Forelimb muscle (tissue), 1 donor: ENCODE data around the gene LPP. TPM values are rescaled to one million over a fixed set of nuclear protein-coding genes. Genes with fewer than 3 reads are reported as not detected.
"Not testable (repeated sequence)": the region's sequence is repeated elsewhere in the genome, so short reads cannot be mapped to it uniquely, and the experiment has no call there.

Experiments used
- DNase-seq: peaks from one replicate; pipeline ENCODE4 v3.0.0-alpha.2; 2013; ENCODE audit warnings: low read depth
- polyA plus RNA-seq: library from polyadenylated mRNA; unstranded; fragments of 120-200 nt; gene quantifications from one replicate; pipeline ENCODE4 v1.2.1, GENCODE V29; 2013; ENCODE audit not compliant: insufficient read length

Gene LPP
- polyA plus RNA-seq, 1 donor: 12.4 TPM

DNA sequence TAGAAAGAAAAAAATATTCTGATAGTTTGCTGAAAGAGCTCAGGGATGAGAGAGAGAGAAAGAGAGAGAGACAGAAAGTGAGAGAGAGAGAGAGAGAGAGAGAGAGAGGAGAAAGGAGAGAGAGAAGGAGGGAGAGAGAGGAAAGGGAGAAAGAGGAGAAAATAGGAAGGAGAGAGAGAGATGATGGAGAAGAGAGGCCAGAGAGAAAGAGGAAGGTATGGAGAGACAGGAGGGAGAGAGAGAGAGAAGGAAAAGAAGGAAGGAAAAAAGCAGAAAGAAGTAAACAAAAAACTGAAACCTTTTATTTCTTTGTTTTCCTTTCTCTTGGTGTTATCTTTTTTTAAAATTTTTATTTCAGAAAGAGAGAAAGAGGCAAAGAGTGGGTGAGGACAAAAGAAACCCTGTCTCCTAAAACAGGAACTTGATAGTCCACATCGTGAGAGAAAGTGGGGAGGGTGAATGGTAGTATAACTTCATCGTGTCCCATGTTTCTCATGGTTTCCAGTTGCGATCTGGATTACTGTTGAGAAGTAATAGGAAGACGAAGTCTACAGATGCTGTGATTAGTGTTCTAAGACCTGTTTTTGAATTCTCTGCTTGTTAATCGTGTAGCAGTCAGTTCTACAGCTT is 279.7 kb downstream of the LPP start:
- no peak for DNase-seq

DNA sequence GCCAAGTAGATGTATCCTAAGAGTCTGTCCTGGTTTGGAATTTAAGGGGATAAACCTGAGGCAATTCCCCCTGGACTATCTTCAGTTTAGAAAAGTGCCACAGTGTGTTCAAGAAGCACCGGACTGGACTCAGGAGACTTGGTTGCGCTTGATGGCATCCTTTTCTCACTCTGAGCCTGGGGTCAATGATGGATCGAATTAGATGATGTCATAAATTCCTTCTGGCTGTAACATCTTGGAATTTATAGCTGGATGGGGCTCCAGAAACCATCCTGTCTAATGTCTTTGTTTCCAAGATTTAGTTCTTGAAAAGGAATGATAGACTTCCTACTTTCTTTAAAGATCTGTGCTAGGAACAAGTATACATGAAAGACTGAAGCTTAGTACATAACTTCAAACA is 280.6 kb downstream of the LPP start:
- DNase-seq: no peak

DNA sequence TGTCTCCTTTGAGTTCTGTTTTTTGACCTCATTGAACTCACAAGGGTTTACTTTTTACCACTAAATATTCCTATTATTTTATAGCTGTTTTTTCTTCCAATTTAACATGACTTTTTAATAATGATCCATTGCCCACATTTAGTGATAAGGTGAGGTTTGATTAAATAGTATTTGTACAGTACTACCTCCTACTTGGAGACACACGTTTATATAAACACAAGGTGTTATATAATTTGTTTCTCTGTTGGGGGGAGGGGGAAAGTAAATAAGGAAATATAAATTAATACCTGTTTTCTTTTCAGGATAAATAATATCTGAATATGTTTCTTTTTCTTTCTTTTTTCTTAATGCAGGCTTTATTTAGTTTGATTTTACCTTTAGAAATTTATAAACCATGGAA is 281.3 kb downstream of the LPP start:
- no peak for DNase-seq

DNA sequence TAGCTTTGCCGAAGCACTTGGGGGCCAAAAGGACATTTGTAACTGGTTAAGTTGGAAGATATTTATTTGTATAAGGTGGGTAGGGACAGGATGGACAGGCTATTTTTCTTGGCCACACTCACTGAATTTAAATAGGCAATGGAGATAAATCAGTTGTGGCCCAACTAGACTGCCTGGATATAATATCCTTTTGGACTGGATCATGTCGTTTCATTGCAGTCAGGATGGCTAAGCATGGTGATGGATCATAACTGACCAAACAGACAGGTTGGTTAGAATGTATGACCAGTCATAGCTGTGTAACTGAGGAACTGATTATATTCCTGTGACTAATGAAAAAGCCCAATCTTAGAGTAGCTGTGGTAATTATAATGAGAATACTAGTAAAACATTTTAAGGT is 284.0 kb downstream of the LPP start:
- DNase-seq: no peak

DNA sequence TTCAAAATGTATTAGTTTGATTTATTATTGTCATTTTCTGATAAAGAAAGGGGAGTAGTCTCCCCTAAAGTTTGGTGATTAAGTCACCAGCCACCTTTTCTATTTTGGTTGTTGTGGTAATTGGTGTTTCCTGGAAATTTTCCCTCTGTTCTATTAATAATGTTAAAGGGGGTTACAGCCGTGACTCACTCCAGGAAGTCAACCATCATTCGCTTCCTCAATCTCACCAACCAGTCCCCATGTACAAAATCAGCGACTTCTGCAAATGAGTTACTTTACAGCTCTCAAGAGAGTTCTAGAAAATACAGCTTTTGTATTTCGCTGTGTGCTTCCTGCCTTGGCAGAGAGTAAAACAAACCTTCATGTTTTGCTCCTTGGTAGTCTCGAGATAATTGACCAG is 285.1 kb downstream of the LPP start:
- no peak for DNase-seq

DNA sequence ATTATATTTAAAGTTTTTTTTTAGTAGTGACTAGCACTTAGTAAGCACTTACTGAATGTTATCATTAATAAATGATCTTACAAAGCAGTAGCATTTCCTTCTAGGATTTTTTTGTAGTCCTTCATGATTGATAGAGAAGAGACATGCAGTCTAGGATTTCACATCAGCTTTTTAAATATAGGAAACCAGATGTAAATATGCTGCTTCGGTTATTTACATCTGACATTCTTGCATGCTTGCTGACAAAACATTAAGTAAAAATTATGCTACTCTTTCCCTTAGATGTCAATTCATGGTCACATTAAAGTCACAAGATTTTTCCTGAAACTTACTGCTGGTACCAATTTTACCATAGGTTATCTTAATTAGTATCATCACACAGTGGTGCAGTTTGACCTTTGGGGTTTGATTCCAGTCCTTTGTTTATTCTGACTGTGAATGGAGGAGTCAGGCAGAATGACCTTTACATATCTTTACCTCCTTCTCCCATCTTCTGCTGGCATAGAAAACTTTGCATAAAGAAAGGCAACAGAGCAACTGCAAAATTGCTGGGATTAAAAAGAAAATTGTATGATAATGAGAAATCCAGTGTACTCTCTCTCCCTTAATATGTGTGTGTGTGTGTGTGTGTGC is 286.5 kb downstream of the LPP start:
- no peak for DNase-seq

DNA sequence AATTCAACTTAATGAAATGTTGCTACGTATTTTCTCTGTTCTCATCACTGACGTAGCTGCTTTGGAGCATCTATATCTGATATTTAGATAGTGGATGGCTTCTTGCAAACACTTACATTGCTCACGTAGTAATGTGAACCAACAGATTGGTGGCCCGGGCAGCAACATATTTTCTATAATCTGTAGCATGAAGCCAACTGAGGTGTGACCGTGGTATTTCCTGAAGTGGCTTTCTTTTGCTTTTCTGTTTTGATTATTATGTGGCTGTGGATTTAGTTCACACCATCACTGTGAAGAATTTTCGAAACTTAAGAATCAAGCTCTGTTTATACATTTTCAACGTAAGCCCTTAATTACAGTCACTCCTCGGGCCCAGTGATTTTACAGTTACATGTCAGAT is 288.5 kb downstream of the LPP start:
- DNase-seq: no peak

DNA sequence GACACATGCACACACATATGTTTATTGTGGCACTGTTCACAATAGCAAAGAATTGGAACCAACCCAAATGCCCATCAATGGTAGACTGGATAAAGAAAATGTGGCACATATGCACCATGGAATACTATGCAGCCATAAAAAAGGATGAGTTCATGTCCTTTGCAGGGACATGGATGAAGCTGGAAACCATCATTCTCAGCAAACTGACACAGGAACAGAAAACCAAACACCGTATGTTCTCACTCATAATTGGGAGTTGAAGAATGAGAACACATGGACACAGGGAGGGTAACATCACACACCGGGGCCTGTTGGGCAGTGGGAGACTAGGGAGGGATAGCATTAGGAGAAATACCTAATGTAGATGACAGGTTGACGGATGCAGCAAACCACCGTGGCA is 291.2 kb downstream of the LPP start:
- not testable (repeated sequence) for DNase-seq

DNA sequence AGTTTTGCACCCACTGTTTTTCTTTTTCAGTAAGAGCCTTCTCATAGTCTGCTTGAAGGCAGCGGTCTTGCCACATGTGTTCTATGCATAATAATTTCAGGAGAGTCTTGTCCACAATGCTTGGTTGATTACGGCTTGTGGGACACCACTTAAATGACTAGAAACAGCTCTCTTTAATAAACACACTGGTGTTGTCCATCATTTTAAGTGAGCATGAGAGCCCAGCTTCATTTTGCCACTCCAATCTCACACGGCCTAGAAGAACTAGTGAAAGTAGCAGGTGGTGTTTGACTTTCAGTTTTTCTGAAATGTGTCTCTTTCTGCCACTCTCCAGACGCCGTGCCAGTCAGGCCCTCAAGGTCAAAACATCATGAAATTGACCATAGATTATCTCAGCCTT is 292.1 kb downstream of the LPP start:
- DNase-seq: no peak

DNA sequence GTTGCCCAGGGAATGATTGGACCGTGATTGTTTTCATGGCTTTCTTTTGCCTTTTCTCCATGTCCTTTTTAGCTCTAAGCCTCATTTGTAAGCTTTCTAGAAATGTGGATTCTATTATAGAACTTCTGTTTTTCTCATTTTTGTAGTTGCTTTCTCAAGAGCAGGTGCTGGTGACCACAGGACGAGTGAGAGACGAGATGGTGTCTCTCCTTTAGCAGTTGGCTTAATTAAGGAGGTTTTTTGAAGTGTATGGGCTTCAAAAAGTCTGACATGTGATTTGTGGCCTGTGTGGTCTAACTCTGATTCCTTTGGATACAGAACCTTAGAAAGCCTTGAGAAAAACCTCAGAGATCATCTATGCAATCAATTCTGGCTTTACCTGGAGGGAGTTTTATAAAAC is 292.8 kb downstream of the LPP start:
- DNase-seq: no peak

DNA sequence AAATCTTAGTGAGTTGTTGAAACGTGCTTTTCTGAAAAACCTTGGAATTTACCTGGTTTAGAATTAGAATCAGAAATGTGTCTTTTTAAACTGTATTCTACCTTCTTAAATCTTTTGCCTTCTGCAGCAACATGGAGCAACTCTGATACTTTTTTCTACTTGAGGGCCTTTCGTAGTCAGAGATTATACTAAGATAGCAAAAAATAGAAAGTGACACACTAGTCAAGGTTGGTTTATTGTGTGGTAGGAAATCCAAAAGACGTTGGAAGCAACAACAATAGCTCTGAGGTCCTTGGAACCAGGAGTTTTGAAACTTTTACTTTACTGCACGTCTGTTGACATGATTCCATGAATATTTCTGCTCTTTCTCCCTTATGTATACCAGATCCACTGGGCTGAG is 294.9 kb downstream of the LPP start:
- no peak for DNase-seq

DNA sequence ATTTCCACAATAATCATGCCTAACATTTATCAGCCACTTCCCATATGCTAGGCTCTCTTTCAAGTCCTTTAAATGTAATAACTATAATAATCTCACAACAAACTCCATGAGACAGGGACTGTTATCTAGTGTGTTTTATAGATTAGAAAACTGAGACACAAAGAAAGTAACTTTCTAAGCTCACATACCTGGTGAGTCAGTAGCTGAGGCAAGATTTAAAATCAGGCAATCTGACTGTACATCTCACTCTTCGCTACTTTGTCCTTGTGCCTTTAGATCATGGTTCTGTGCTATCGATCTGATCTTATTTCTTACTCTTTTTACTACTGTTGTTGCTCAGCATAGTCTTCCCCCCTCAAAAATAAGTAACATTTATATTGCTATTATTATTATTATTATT is 295.5 kb downstream of the LPP start:
- no peak for DNase-seq

DNA sequence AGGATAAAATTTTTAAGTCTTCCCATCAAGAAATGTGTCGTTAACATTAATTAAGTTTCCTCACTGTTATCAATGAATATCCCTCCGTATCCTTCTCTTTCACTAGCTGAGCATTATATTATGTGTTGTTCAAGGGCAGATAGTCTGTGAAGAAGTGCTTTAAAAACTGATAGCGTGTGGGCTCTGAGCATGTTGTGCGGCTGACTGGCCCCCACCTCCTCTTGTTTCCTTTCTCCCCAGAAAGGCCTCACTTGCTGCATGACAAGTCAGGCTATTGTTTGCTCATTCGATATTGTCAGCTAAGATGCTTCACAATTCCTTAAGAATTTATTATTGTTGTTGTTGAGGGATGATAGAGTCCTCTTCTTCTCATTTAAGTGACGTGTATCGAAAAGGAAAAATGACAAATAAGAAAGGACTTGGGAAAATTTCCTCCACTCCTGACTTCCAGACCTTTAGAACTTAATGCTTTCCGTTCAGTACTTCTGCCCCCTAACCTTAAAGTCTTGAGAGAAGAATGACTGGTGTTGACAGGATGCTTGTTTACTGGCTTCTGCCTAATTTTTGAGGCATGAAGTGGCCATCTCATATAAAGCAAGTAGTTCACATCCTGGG is 298.3 kb downstream of the LPP start:
- no peak for DNase-seq

DNA sequence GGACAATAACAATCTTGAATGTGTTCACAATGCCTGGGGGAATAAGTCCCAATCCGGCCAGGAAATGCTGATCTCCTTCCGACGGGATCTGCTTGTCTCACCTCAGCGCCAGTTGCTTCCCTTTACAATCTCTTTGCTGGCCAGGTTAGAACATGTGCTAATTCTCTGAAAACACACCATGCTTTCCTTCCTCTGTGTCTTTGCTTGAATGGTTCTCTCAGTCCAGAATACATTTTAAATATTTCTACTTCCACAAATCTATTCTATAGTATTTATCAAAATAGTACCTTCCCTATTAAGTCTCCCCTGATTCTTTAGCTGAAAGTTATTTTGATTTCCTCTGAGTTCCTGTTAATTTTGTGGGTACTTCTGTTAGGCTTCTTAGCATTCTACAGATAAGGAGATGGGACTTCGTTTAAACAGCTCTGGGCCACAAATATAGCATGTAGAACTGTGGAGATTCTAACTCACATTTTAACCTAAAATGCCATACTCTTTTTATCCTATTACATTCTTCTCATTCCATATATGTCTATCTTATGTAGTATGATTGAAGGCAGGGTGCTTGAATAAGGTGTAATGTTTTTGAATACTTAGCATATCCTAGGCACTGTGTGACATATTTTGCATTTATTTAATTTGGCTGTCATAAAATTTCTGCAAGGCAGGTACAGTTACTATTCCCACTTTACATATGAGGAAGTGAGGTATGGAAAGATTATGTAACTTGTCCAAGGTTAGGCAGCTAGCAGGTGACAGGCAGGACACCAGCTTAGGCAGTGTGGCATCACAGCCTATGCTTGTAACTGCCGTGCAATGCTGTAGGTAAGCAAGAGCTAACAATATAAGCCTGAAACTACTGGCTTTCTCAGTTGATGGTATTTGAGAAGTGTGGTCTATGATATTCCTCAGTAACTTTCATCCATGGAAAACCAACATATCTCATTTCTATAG is 299.8 kb downstream of the LPP start:
- DNase-seq: no peak

DNA sequence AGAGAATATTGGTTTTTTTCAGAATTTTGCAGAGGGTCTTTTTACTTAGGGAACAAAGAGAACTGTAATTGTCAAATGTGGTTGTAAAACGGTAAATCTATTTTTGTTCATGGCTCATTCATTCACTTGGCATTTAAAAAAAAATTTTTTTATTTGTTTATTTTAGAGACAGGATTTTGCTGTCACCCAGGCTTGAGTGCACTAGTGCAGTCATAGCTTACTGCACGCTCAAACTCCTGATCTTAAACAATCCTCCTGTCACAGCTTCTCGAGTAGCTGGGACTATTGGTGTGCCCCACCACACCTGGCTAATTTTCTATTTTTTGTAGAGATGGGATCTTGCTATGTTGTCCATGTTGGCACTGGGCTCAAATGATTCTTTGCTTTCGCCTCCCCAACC is 301.8 kb downstream of the LPP start:
- no peak for DNase-seq

DNA sequence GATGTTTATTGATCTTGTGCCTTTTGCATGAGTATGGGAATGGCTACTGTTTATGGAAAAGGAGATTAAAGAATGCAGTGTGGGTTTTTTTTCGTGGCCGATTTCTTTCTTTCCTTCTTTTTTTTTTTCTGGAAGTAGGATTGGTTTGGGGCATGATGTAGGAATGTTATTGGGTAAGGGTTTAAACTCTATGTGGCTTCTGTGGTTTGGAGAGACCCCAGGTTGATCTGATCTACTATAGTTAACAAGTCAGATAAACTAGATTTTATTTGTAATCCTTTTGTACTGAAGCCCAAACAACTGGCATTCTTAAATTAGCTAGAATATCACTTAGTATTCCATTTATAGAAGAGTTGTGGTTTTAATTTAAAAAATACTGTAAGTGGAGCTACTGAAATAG is 304.8 kb downstream of the LPP start:
- no peak for DNase-seq

DNA sequence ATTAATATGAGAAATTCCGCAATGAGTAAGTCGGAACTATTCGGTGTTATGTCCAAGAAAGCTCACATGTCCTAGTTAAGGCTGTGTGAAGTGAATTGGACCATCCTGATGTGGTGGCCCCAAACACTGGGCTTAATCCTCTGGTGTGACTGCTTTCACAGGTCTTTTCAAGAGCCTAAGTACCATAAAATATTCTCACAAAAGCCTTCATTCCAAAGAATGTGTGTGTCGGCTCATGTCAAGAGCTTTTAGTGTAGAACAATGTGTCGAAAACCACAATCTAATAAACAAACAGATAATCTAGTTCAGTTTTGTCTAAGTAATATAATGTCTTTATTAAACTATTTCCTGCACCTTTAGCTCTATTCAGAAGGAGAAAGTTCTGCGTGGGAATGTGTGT is 311.4 kb downstream of the LPP start:
- no peak for DNase-seq

DNA sequence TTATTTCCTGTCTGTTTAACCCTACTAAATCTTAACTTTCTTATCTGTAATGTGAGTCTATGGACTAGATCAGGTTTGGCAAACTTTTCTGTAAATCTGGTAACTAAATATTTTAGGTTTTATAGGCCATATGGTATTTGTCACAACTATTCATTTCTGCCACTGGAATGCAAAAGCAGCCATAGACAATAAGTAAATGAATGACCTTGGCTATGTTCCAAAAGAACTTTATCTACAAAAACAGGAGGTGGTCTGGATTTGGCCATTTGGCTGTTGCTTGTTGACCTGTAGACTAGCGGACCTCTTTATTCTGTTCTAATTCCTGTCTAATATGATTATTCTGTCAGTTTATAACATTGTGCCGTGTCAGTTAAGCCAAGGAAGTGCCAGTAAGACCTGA is 314.2 kb downstream of the LPP start:
- no peak for DNase-seq

DNA sequence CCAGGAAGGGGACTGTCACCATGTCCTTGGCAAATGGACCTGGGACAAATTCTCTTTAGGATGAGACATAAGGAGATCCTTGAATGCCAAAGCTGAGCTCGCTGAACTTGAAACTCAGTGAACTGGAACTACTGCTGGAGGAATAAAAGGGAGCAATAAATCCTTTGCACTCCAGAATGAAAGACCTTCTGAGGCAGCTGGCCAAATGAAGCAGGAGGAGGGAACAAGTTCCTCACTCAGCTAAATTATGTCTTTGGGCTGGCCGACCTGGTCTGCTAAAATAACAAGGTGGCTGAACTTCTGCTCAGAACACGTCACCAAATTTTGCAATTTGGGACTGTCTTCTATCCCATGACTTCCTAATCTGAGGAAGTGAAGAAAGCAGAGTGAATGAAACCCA is 314.7 kb downstream of the LPP start:
- DNase-seq: no peak

DNA sequence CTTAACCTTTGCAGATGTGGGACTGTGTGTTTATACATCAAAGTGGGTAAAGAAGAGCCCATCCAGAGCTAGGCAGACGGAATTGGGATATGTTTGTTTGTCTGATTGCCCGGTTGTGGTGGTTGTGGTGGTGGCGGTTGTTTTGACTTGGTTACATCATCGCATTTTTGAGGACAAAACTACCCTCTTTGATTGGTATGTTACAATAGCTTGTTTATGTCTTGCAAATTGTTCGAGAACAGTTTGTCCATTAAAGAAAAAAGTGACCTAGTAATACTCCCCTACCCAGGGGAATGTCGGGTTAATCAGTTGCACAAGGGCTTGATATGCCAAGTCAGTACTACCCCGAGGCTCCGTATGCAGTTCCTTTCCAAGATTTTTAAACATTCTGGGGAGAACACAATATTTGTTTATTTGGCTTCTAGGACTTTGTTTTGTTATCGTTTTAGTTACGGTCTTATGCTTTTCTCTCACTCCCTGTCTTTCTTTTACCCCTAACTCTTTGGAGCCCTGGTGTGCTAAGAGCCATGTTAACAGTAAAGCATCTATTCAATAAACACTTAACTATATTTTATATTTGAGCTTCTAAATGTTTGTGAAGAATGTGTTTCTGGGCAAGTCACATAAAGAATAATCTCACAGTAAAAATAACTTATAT is 315.4 kb downstream of the LPP start:
- no peak for DNase-seq

DNA sequence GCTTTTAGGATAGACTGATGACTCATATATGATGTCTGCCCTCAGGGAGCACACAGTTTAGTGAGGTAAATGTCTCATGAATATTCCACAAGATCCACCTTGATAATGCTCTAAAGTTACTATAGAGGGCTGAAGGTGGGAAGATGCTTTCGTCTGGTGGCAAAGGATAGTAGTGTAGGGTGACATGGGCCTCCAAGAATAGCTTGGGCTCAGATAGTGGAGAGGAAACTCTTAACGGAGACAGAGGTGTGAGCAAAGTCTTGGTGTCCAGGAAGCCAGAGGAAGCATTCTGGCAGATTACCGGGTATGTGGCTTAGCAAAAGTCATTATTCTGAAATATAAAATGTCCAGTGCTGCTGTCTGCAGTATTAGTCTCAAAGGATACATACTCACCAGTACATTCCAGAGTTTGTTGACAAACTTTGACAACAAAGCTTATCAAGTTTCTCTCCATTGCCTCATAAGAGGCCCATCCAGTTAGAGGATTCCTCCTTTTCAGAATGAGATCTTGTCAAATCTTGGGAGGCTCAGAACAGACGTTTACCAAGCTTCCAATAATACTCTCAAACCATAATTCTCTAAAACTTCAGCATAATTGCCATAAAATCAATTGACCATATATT is 316.7 kb downstream of the LPP start:
- no peak for DNase-seq
